Activated CD8-positive, alpha-beta memory T cell treated with anti-CD3 and anti-CD28 coated beads for 36 hours (primary cell): Measurements from ENCODE around the gene HMOX1. TPM values are rescaled to one million over a fixed set of nuclear protein-coding genes. Genes with fewer than 3 reads are reported as not detected.
"Not testable (repeated sequence)": the region's sequence is repeated elsewhere in the genome, so short reads cannot be mapped to it uniquely, and the experiment has no call there.

ENCODE experiments used
- CTCF ChIA-PET: fragments of 350-600 bp; sonication (Branson Sonifier 250); formaldehyde crosslinking; loops from one replicate; lab custom pipeline; 2021; ENCODE audit warnings: antibody characterized with exemption; lab: Charles Lee
- POLR2A ChIA-PET: fragments of 350-600 bp; sonication (Branson Sonifier 250); formaldehyde crosslinking; loops from one replicate; lab custom pipeline; 2021; ENCODE audit warnings: antibody characterized with exemption; lab: Charles Lee
- total RNA-seq, 2 experiments: library from RNA; stranded (reverse); gene quantifications; one replicate each; pipeline ENCODE4 v1.2.3, GENCODE V29; 2021

HMOX1 gene
- total RNA-seq, 2 experiments from 2014 or later: 1.4 to 1.6 TPM

DNA sequence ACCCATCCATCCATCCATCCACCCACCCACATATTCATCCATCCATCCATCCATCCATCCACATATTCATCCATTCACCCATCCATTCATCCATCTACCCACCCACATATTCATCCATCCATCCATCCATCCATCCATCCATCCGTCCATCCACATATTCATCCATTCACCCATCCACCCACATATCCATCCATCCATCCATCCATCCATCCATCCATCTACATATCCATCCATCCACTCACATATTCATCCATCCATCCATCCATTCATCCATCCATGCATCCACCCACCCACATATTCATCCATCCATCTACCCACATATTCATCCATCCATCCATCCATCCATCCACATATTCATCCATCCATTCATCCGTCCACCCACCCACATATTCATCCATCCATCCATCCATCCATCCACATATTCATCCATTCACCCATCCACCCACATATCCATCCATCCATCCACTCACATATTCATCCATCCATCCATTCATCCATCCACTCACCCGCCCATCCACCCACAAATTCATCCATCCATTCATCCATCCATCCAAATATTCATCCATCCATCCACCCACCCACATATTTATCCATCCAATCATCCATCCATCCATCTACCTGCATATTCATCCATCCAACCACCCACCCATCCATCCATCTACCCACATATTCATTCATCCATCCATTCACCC is 57.9 kb downstream of the HMOX1 start:
- POLR2A ChIA-PET, CTCF ChIA-PET: not testable (repeated sequence)

DNA sequence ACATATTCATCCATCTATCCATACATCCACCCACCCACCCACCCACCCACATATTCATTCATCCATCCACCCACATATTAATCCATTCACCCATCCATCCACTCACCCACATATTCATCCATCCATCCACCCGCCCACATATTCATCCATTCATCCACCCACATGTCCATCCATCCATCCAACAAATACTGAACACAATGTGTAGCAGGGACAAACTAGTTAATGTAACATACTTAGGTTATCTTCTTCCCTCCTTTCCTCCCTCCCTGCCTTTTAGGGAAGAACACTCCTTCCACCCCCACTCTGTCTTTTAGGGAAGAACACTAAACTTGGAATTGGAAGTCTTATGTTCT is 58.4 kb downstream of the HMOX1 start:
- ChIA-PET POLR2A (no interaction called here), CTCF (no interaction called here)

DNA sequence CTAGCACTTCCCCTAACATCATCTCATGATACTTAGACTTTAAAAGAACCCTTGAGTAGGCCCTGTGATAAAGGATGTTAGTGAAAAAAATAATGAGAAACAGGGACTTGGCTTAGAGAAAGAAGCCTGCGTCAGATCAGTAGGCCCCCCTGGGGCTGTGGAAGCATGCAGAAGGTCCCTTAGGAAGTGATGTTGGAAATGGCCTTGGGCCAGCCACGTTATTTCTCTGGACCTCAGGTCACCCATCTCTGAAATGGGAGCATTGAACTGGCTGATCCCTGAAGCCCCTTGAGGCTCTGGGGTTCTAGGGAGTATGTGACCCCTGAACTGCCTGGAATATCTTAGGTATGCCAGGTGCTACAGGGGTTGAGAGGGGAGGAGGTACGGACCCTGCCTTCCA is 59.2 kb downstream of the HMOX1 start:
- ChIA-PET CTCF (no interaction called here), POLR2A (no interaction called here)

DNA sequence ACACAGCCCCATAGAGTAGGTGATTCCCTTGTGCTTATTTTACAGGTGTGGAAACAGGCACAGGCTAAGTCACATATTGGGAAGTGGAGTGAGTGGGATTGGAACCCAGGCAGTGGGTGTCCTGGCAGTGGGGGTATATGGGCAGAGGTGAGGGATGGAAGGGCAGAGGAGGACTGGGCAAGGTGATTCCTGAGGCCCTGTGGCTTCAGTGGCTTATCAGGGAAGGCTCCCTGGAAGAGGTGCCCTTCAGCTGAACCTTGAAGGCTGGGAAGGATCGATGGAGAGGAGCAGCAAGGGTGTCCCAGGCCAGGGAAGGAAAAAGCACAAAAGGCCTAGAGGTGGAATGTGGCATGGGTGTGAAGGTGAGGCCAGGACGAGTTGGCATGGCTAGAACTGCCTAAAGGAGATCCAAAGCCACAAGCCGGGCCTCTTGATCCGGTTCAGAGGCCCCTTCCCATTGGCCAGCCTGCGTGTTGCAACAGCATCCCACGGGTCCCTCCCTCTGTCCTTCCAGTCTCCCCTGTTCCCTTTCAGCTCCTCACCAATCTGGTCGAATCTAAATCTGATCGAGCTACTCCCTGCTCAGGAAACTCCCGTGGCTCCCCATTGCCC is 60.7 kb downstream of the HMOX1 start:
- ChIA-PET POLR2A (no interaction called here), CTCF (no interaction called here)

DNA sequence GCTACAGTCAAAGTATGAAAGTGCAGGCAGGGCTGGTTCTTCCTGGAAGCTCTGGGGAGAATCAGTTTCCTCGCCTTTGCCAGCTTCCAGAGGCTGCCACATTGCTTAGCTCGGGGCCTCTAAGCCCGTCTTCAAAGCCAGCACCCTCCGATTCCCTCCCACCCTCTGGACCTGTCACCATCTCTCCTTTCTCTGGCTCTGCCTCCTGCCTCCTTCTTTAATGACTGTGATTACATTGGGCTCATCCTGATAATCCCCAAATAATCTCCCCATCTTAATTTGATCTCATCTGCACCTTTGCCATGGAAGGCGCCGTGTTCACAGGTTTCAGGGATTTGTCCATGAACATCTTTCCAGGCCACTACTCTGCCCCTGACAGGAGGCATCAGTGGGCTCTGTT is 61.6 kb downstream of the HMOX1 start:
- POLR2A ChIA-PET: no interaction called here
- CTCF ChIA-PET: no interaction called here

- POLR2A ChIA-PET: no interaction called here
- CTCF ChIA-PET: no interaction called here
Observed at GRCh38 chr22:35443338-35443737, 62.4 kb downstream of the HMOX1 start.

Other genes with a start within 250 kb of the HMOX1 start
- gene HMGXB4, start 123.6 kb upstream of the HMOX1 start, total RNA-seq: 10 to 100 TPM; 35.9 to 37.7 TPM
- gene TOM1, start 81.2 kb upstream of the HMOX1 start, total RNA-seq: 10 to 100 TPM; 12.2 to 13.2 TPM
- 100 to 1,000 TPM; 301 to 309 TPM for gene MCM5, start 19.0 kb downstream of the HMOX1 start, total RNA-seq
- gene RASD2, start 159.7 kb downstream of the HMOX1 start, total RNA-seq: under 1 TPM in 1 of 2 experiments, not detected in 1; 0.11 TPM
- 1 to 10 TPM; 1.5 to 1.8 TPM for gene MB, start 236.2 kb downstream of the HMOX1 start, total RNA-seq